SK-N-SH (cell line): ENCODE results near the gene INTS6. TPM values are rescaled to one million over a fixed set of nuclear protein-coding genes. Genes with fewer than 3 reads are reported as not detected.

Experiments used
- CTCF ChIA-PET: fragments of 300-600, 350-600 bp; formaldehyde crosslinking; extraction: SDS; loops from one replicate; lab custom pipeline; 2021; lab: Yijun Ruan, JAX
- POLR2A ChIA-PET: fragments of 350-600 bp; sonication (Branson Sonifier 250); formaldehyde crosslinking; extraction: SDS; loops from one replicate; lab custom pipeline; 2020; ENCODE audit warnings: antibody characterized with exemption, inconsistent platforms; lab: Yijun Ruan, JAX
- DNase-seq: peaks from one replicate; pipeline ENCODE4 v3.0.0; 2012
- H2AFZ ChIP-seq: fragments of 200-600 bp; sonication (generic); 2 replicates; pipeline ENCODE4 v1.8.1; 2016; ENCODE audit warnings: antibody characterized with exemption, mild to moderate bottlenecking, low read depth
- H3F3A ChIP-seq: fragments of 200-600 bp; sonication (generic); replicated peaks from 2 replicates; pipeline ENCODE3; 2016; ENCODE audit warnings: antibody characterized with exemption, mild to moderate bottlenecking; ENCODE audit not compliant: insufficient read depth
- H3K27ac ChIP-seq, 2 experiments: fragments of 200-500 bp in 1 of 2; fragments of 200-600 bp in 1 of 2; sonication (Bioruptor generic) in 1 of 2; sonication (generic), shearing (Covaris generic) in 1 of 2; 2 replicates each; pipeline versions ENCODE4 v1.5.1 to v1.6.1; 2014 to 2016; ENCODE audit warnings: low read depth in 2 of 2, inconsistent platforms in 1 of 2, low read length in 1 of 2, mild to moderate bottlenecking in 1 of 2, mixed read lengths in 1 of 2
- H3K27me3 ChIP-seq: fragments of 200-600 bp; sonication (generic), shearing (Covaris generic); 2 replicates; pipeline ENCODE4 v1.6.1; 2016; ENCODE audit warnings: mixed run types; ENCODE audit not compliant: insufficient read depth
- H3K36me3 ChIP-seq, 2 experiments: fragments of 200-500 bp in 1 of 2; fragments of 200-600 bp in 1 of 2; sonication (Bioruptor generic) in 1 of 2; sonication (generic) in 1 of 2; replicated peaks in 1 of 2; 2 replicates each; pipeline versions ENCODE3 to v1.5.1; 2014 to 2016; ENCODE audit warnings: low read length in 1 of 2, mild to moderate bottlenecking in 1 of 2; ENCODE audit not compliant: insufficient read depth in 2 of 2, control insufficient read depth in 1 of 2
- H3K4me1 ChIP-seq, 2 experiments: fragments of 200-500 bp in 1 of 2; fragments of 200-600 bp in 1 of 2; sonication (Bioruptor generic) in 1 of 2; sonication (generic), shearing (Covaris generic) in 1 of 2; 2 replicates each; pipeline versions ENCODE4 v1.5.1 to v1.6.1; 2014 to 2016; ENCODE audit warnings: low read depth in 1 of 2, low read length in 1 of 2, mixed run types in 1 of 2; ENCODE audit not compliant: insufficient read depth in 2 of 2, control insufficient read depth in 1 of 2
- H3K4me2 ChIP-seq: fragments of 200-600 bp; sonication (generic), shearing (Covaris generic); 2 replicates; pipeline ENCODE4 v1.6.1; 2017; ENCODE audit warnings: mixed run types
- H3K4me3 ChIP-seq, 2 experiments: fragments of 200-500 bp in 1 of 2; fragments of 200-600 bp in 1 of 2; sonication (Bioruptor generic) in 1 of 2; sonication (generic), shearing (Covaris generic) in 1 of 2; 2 replicates each; pipeline versions ENCODE4 v1.5.1 to v1.8.1; 2014 to 2016; ENCODE audit warnings: low read depth in 2 of 2, inconsistent platforms in 1 of 2, low read length in 1 of 2, mild to moderate bottlenecking in 1 of 2, mixed read lengths in 1 of 2, moderate library complexity in 1 of 2
- H3K79me2 ChIP-seq: fragments of 200-600 bp; sonication (generic); 2 replicates; pipeline ENCODE4 v1.8.1; 2017; ENCODE audit warnings: mild to moderate bottlenecking; ENCODE audit not compliant: insufficient read depth
- H3K9ac ChIP-seq: fragments of 200-600 bp; sonication (generic); 2 replicates; pipeline ENCODE4 v1.6.1; 2017; ENCODE audit warnings: mixed run types
- H3K9me2 ChIP-seq: fragments of 200-600 bp; sonication (generic); 2 replicates; pipeline ENCODE4 v1.6.1; 2017; ENCODE audit warnings: mixed run types
- H3K9me3 ChIP-seq: fragments of 200-600 bp; sonication (generic); 2 replicates; pipeline ENCODE4 v1.6.1; 2017; ENCODE audit warnings: mixed run types, mild to moderate bottlenecking, moderate library complexity
- H4K20me1 ChIP-seq: fragments of 200-600 bp; sonication (generic); 2 replicates; pipeline ENCODE4 v1.6.1; 2017; ENCODE audit warnings: mild to moderate bottlenecking, mixed run types; ENCODE audit not compliant: insufficient read depth
- CHD2 ChIP-seq: fragments of 150-350 bp; IDR thresholded peaks from 2 replicates; pipeline ENCODE4 v1.6.1; 2018; ENCODE audit warnings: low read length; ENCODE audit not compliant: partially characterized antibody
- CTCF ChIP-seq: fragments of 200-600 bp; sonication (generic); IDR thresholded peaks from 2 replicates; pipeline ENCODE4 v1.6.1; 2017; ENCODE audit warnings: antibody characterized with exemption, mild to moderate bottlenecking, moderate library complexity
- GATA2 ChIP-seq: sonication (generic); formaldehyde crosslinking; IDR thresholded peaks from 2 replicates; pipeline ENCODE4 v1.5.0; 2020; ENCODE audit warnings: mild to moderate bottlenecking, missing genetic modification reagents
- IRF3 ChIP-seq: fragments of 150-350 bp; IDR thresholded peaks from 2 replicates; pipeline ENCODE4 v1.6.1; 2016; ENCODE audit warnings: mild to moderate bottlenecking, low read depth, low read length
- JUND ChIP-seq: IDR thresholded peaks from 2 replicates; pipeline ENCODE4 v1.4.0; 2012
- MEF2A ChIP-seq: IDR thresholded peaks from 2 replicates; pipeline ENCODE4 v1.4.0; 2012; ENCODE audit warnings: low read depth, borderline replicate concordance
- MXI1 ChIP-seq: IDR thresholded peaks from 2 replicates; pipeline ENCODE4 v1.6.1; 2012; ENCODE audit warnings: mild to moderate bottlenecking, low read depth, low read length, improper control_type of control experiment
- NFIC ChIP-seq: IDR thresholded peaks from 2 replicates; pipeline ENCODE4 v1.4.0; 2012; ENCODE audit warnings: borderline replicate concordance
- NRF1 ChIP-seq: IDR thresholded peaks from 2 replicates; pipeline ENCODE4 v1.6.1; 2012; ENCODE audit warnings: low read depth, mild to moderate bottlenecking, low read length
- PBX3 ChIP-seq: IDR thresholded peaks from 2 replicates; pipeline ENCODE4; 2012
- POLR2AphosphoS5 ChIP-seq: IDR thresholded peaks from 2 replicates; pipeline ENCODE4 v1.6.1; 2012; ENCODE audit warnings: low read depth, low read length
- RFX5 ChIP-seq: IDR thresholded peaks from 2 replicates; pipeline ENCODE4 v1.6.1; 2012; ENCODE audit warnings: mild to moderate bottlenecking, improper control_type of control experiment, low read length
- RXRA ChIP-seq: IDR thresholded peaks from 2 replicates; pipeline ENCODE4 v1.4.0; 2012; ENCODE audit warnings: low read depth, mild to moderate bottlenecking, borderline replicate concordance
- SIN3A ChIP-seq: IDR thresholded peaks from 2 replicates; pipeline ENCODE4 v1.6.1; 2012; ENCODE audit warnings: low read depth, mild to moderate bottlenecking, low read length, moderate library complexity, borderline replicate concordance
- WGBS: methylation state at CpG from one replicate; pipeline ENCODE4 v1.1.6; 2017; ENCODE audit warnings: low lambda C conversion rate; 5-methylcytosine and 5-hydroxymethylcytosine counted together
- polyA plus RNA-seq, 3 experiments: library from polyadenylated mRNA; depleted of rRNA; stranded (reverse); fragments of >200 nt; gene quantifications; 2 replicates each; pipeline ENCODE4 v1.2.3, GENCODE V29; 2012

The INTS6 gene
- polyA plus RNA-seq, 1 of the 3 experiments (the other 2 are of a cell fraction) = 7.7 TPM

- 0 out of 2 replicates have a peak, but pooled peaks have one; percentile 16 for TF ChIP-seq JUND
- no peak for TF ChIP-seq NRF1
- no peak for TF ChIP-seq MXI1
- no peak for TF ChIP-seq SIN3A
- peak; percentile 59 for TF ChIP-seq NFIC
- TF ChIP-seq POLR2AphosphoS5 = no peak
- TF ChIP-seq MEF2A = no peak
- TF ChIP-seq CHD2 = no peak
- no peak for TF ChIP-seq GATA2 (CRISPR knock-in tag)
- TF ChIP-seq IRF3 = no peak
- TF ChIP-seq CTCF = no peak
- peak; percentile 51; the same call in 1 of the 2 replicates for TF ChIP-seq PBX3
- TF ChIP-seq RFX5 = no peak
These were observed 48.8 kb upstream of the INTS6 start (continued) for GRCh38 chr13:51501592-51502152.

- Histone ChIP-seq H3K79me2 (no peaks in the 10 kb centered on the region), H4K20me1 (no peaks in the 10 kb centered on the region), H3F3A (peaks cover 5% of the 10 kb centered on the region), H3K4me1 (peaks cover 0 to 11% of the 10 kb centered on the region in 2 experiments; a peak in 1 of 4 replicates), H3K36me3 (no peaks in the 10 kb centered on the region), H3K27ac (no peak overlapping the region), H3K27me3 (no peaks in the 10 kb centered on the region), H3K9me3 (no peaks in the 10 kb centered on the region), H3K9me2 (no peaks in the 10 kb centered on the region), H3K4me2 (no peak overlapping the region), H2AFZ (no peak overlapping the region), H3K9ac (no peak overlapping the region), H3K4me3 (no peak overlapping the region)
- CTCF ChIA-PET = interaction anchor here (0.6 kb wide), 1 partner anchor 949 kb away, joined by 3 read pairs; no protein-coding TSS in a partner anchor
- WGBS = 92% methylated on average over 4 of the region's 4 CpGs
- DNase-seq = no peak
- POLR2A ChIA-PET = no interaction called here
- TF ChIP-seq RXRA (no peak), CTCF (no peak)
These were observed 48.3 kb upstream of the INTS6 start for GRCh38 chr13:51501096-51501495.
